ENCODE data around the gene FAM76A.

GRCh38 chr1:27736252-27736651 is 10.5 kb downstream of the FAM76A start:
- TF ChIP-seq, protein P1, sequence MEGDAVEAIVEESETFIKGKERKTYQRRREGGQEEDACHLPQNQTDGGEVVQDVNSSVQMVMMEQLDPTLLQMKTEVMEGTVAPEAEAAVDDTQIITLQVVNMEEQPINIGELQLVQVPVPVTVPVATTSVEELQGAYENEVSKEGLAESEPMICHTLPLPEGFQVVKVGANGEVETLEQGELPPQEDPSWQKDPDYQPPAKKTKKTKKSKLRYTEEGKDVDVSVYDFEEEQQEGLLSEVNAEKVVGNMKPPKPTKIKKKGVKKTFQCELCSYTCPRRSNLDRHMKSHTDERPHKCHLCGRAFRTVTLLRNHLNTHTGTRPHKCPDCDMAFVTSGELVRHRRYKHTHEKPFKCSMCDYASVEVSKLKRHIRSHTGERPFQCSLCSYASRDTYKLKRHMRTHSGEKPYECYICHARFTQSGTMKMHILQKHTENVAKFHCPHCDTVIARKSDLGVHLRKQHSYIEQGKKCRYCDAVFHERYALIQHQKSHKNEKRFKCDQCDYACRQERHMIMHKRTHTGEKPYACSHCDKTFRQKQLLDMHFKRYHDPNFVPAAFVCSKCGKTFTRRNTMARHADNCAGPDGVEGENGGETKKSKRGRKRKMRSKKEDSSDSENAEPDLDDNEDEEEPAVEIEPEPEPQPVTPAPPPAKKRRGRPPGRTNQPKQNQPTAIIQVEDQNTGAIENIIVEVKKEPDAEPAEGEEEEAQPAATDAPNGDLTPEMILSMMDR (IDR thresholded peaks at IDR 0.05): no peak
- TF ChIP-seq POLR2A (IDR thresholded peaks at IDR 0.05): no peak
- no peak for TF ChIP-seq POLR2AphosphoS5 (IDR thresholded peaks at IDR 0.05)
